SK-N-SH treated with all-trans-retinoic acid at 6 μM for 48 hours (cell line): ENCODE results near the gene ZNF618.

ENCODE experiments used
- ATAC-seq: fragments of 200-7000 bp; cut with Tn5 transposase; 3 replicates; pipeline ENCODE4 v1.9.1; 2020; ENCODE audit warnings: mild to moderate bottlenecking, moderate library complexity
- ARNTL ChIP-seq: fragments of 450-650 bp; formaldehyde crosslinking; IDR thresholded peaks from 2 replicates; pipeline ENCODE4 v1.5.0; 2020; ENCODE audit warnings: low read depth, mild to moderate bottlenecking, moderate library complexity, borderline replicate concordance
- BACH2 ChIP-seq: fragments of 250-450 bp; sonication (Bioruptor Pico); IDR thresholded peaks from 2 replicates; pipeline ENCODE4 v1.9.0; 2021; ENCODE audit warnings: mild to moderate bottlenecking, borderline replicate concordance
- CSDC2 ChIP-seq: fragments of 250-450 bp; sonication (Bioruptor Pico); IDR thresholded peaks from 2 replicates; pipeline ENCODE4 v1.5.0; 2020; ENCODE audit warnings: mild to moderate bottlenecking, moderate library complexity
- ESRRG ChIP-seq: fragments of 250-450 bp; sonication (Bioruptor Pico); IDR thresholded peaks from 2 replicates; pipeline ENCODE4 v1.6.1; 2021; ENCODE audit warnings: mild to moderate bottlenecking
- GLIS3 ChIP-seq: fragments of 250-450 bp; sonication (Bioruptor Pico); IDR thresholded peaks from 2 replicates; pipeline ENCODE4 v1.5.0; 2020; ENCODE audit warnings: mild to moderate bottlenecking, moderate library complexity
- ISL1 ChIP-seq: fragments of 250-450 bp; sonication (Bioruptor Pico); IDR thresholded peaks from 2 replicates; pipeline ENCODE4 v2.1.2; 2022; ENCODE audit warnings: mild to moderate bottlenecking, moderate library complexity
- OSR1 ChIP-seq: fragments of 250-450 bp; sonication (Bioruptor Pico); IDR thresholded peaks from 2 replicates; pipeline ENCODE4 v1.8.0; 2022; ENCODE audit warnings: moderate library complexity, mild to moderate bottlenecking, inconsistent platforms
- RARB ChIP-seq: fragments of 250-450 bp; sonication (Bioruptor Pico); IDR thresholded peaks from 2 replicates; pipeline ENCODE4 v1.8.0; 2021; ENCODE audit warnings: mild to moderate bottlenecking, moderate library complexity
- SNAI2 ChIP-seq: fragments of 250-450 bp; sonication (Bioruptor Pico); IDR thresholded peaks from 2 replicates; pipeline ENCODE4 v1.5.0; 2020; ENCODE audit warnings: mild to moderate bottlenecking, moderate library complexity
- TCF4 ChIP-seq: fragments of 250-450 bp; sonication (Bioruptor Pico); IDR thresholded peaks from 2 replicates; pipeline ENCODE4 v1.8.0; 2021; ENCODE audit warnings: mild to moderate bottlenecking, moderate library complexity, borderline replicate concordance
- TOX ChIP-seq: fragments of 250-450 bp; sonication (Bioruptor Pico); IDR thresholded peaks from 2 replicates; pipeline ENCODE4 v1.8.0; 2021; ENCODE audit warnings: mild to moderate bottlenecking, moderate library complexity, borderline replicate concordance
- ZFP3 ChIP-seq: fragments of 250-450 bp; sonication (Bioruptor Pico); IDR thresholded peaks from 2 replicates; pipeline ENCODE4 v1.5.0; 2020; ENCODE audit warnings: mild to moderate bottlenecking, moderate library complexity
- ZFP30 ChIP-seq: fragments of 450-650 bp; formaldehyde crosslinking; IDR thresholded peaks from 2 replicates; pipeline ENCODE4 v1.5.0; 2022; ENCODE audit warnings: mild to moderate bottlenecking, moderate library complexity
- ZNF565 ChIP-seq: fragments of 450-650 bp; formaldehyde crosslinking; conservative IDR thresholded peaks from 2 replicates; pipeline ENCODE4 v1.5.0; 2020; ENCODE audit warnings: low read depth, mild to moderate bottlenecking, moderate library complexity
- ZNF70 ChIP-seq: fragments of 450-650 bp; formaldehyde crosslinking; IDR thresholded peaks from 2 replicates; pipeline ENCODE4 v1.5.0; 2020; ENCODE audit warnings: mild to moderate bottlenecking, moderate library complexity
- ZNF8 ChIP-seq: fragments of 450-650 bp; formaldehyde crosslinking; IDR thresholded peaks from 2 replicates; pipeline ENCODE4 v1.5.0; 2020; ENCODE audit warnings: mild to moderate bottlenecking, moderate library complexity
- TF ChIP-seq, protein P1 (sequence below): fragments of 250-450 bp; sonication (Bioruptor Pico); IDR thresholded peaks from 2 replicates; pipeline ENCODE4 v1.5.0; 2020; ENCODE audit warnings: mild to moderate bottlenecking, moderate library complexity
- TF ChIP-seq, protein P2 (sequence below): fragments of 250-450 bp; sonication (Bioruptor Pico); IDR thresholded peaks from 2 replicates; pipeline ENCODE4 v1.8.0; 2020; ENCODE audit warnings: mild to moderate bottlenecking, moderate library complexity, borderline replicate concordance
- TF ChIP-seq, protein P3 (sequence below): fragments of 250-450 bp; sonication (Bioruptor Pico); IDR thresholded peaks from 2 replicates; pipeline ENCODE4 v1.8.0; 2021; ENCODE audit warnings: low read depth, mild to moderate bottlenecking, moderate library complexity, borderline replicate concordance
- TF ChIP-seq, protein P4 (sequence below): fragments of 250-450 bp; sonication (Bioruptor Pico); IDR thresholded peaks from 2 replicates; pipeline ENCODE4 v1.5.1; 2020; ENCODE audit warnings: low read depth, mild to moderate bottlenecking, moderate library complexity
- TF ChIP-seq, protein P5 (sequence below): fragments of 250-450 bp; sonication (Bioruptor Pico); IDR thresholded peaks from 2 replicates; pipeline ENCODE4 v1.5.1; 2021; ENCODE audit warnings: mild to moderate bottlenecking, moderate library complexity

Gene ZNF618

DNA sequence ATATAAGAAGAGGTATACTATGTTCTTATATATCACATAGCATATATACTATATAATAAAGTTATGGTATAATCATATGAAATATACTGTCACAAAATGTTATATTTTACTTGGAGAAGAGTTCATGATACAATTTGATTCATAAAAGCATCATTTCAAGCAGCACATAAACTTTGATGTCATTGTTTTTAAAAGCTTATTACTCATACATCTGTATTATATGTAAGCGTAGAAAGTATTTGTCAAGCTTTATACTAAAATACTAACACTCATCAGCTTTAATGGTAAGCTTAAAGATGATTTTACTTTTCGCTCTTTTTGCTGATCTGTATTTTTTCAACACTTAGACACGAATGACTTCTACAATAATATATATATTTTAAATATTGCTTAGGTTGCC is 34.0 kb upstream of the ZNF618 start:
- no peak for TF ChIP-seq CSDC2
- TF ChIP-seq ARNTL (CRISPR knock-in tag): no peak
- no peak for TF ChIP-seq SNAI2 (CRISPR knock-in tag)
- TF ChIP-seq, protein P1, sequence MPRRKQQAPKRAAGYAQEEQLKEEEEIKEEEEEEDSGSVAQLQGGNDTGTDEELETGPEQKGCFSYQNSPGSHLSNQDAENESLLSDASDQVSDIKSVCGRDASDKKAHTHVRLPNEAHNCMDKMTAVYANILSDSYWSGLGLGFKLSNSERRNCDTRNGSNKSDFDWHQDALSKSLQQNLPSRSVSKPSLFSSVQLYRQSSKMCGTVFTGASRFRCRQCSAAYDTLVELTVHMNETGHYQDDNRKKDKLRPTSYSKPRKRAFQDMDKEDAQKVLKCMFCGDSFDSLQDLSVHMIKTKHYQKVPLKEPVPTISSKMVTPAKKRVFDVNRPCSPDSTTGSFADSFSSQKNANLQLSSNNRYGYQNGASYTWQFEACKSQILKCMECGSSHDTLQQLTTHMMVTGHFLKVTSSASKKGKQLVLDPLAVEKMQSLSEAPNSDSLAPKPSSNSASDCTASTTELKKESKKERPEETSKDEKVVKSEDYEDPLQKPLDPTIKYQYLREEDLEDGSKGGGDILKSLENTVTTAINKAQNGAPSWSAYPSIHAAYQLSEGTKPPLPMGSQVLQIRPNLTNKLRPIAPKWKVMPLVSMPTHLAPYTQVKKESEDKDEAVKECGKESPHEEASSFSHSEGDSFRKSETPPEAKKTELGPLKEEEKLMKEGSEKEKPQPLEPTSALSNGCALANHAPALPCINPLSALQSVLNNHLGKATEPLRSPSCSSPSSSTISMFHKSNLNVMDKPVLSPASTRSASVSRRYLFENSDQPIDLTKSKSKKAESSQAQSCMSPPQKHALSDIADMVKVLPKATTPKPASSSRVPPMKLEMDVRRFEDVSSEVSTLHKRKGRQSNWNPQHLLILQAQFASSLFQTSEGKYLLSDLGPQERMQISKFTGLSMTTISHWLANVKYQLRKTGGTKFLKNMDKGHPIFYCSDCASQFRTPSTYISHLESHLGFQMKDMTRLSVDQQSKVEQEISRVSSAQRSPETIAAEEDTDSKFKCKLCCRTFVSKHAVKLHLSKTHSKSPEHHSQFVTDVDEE (CRISPR knock-in tag): no peak
- no peak for TF ChIP-seq TOX
- TF ChIP-seq ZFP30: no peak
- no peak for TF ChIP-seq ISL1 (CRISPR knock-in tag)
- no peak for TF ChIP-seq ESRRG (CRISPR knock-in tag)
- TF ChIP-seq, protein P2, sequence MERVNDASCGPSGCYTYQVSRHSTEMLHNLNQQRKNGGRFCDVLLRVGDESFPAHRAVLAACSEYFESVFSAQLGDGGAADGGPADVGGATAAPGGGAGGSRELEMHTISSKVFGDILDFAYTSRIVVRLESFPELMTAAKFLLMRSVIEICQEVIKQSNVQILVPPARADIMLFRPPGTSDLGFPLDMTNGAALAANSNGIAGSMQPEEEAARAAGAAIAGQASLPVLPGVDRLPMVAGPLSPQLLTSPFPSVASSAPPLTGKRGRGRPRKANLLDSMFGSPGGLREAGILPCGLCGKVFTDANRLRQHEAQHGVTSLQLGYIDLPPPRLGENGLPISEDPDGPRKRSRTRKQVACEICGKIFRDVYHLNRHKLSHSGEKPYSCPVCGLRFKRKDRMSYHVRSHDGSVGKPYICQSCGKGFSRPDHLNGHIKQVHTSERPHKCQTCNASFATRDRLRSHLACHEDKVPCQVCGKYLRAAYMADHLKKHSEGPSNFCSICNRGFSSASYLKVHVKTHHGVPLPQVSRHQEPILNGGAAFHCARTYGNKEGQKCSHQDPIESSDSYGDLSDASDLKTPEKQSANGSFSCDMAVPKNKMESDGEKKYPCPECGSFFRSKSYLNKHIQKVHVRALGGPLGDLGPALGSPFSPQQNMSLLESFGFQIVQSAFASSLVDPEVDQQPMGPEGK (CRISPR knock-in tag): no peak
- TF ChIP-seq ZNF565 (CRISPR knock-in tag): no peak
- TF ChIP-seq BACH2 (CRISPR knock-in tag): no peak
- no peak for TF ChIP-seq ZFP3 (CRISPR knock-in tag)
- TF ChIP-seq, protein P3, sequence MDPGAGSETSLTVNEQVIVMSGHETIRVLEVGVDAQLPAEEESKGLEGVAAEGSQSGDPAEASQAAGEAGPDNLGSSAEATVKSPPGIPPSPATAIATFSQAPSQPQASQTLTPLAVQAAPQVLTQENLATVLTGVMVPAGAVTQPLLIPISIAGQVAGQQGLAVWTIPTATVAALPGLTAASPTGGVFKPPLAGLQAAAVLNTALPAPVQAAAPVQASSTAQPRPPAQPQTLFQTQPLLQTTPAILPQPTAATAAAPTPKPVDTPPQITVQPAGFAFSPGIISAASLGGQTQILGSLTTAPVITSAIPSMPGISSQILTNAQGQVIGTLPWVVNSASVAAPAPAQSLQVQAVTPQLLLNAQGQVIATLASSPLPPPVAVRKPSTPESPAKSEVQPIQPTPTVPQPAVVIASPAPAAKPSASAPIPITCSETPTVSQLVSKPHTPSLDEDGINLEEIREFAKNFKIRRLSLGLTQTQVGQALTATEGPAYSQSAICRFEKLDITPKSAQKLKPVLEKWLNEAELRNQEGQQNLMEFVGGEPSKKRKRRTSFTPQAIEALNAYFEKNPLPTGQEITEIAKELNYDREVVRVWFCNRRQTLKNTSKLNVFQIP (CRISPR knock-in tag): no peak
- TF ChIP-seq GLIS3: no peak
- TF ChIP-seq RARB (CRISPR knock-in tag): no peak
- TF ChIP-seq OSR1: no peak
- ATAC-seq: no peak

DNA sequence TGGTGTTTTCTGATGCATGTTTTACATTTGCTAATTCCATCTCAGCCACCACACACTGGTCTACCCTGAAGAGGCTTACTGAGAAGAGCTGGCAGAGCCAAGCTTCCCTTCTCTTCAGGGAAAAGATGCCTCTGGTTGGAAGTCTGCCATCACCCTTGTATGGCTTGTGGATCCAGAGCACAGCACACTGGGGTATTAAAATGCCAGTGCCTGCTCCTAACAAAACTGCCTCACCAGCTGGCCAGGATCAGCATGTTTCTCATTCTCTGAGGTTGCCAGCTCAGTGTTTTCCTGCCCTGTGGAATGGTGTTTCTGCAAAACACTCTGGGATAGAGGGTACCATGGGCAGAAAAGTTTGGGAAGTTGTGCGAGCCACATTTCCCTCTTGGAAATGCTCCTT is 31.6 kb upstream of the ZNF618 start:
- TF ChIP-seq ZNF565 (CRISPR knock-in tag) (no peak), CSDC2 (no peak), TCF4 (CRISPR knock-in tag) (no peak), RARB (CRISPR knock-in tag) (no peak), ESRRG (CRISPR knock-in tag) (no peak), ZNF70 (CRISPR knock-in tag) (no peak), GLIS3 (no peak)
- TF ChIP-seq, protein P2 (CRISPR knock-in tag): no peak
- TF ChIP-seq, protein P4, sequence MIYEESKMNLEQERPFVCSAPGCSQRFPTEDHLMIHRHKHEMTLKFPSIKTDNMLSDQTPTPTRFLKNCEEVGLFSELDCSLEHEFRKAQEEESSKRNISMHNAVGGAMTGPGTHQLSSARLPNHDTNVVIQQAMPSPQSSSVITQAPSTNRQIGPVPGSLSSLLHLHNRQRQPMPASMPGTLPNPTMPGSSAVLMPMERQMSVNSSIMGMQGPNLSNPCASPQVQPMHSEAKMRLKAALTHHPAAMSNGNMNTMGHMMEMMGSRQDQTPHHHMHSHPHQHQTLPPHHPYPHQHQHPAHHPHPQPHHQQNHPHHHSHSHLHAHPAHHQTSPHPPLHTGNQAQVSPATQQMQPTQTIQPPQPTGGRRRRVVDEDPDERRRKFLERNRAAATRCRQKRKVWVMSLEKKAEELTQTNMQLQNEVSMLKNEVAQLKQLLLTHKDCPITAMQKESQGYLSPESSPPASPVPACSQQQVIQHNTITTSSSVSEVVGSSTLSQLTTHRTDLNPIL (CRISPR knock-in tag): no peak
- TF ChIP-seq, protein P5, sequence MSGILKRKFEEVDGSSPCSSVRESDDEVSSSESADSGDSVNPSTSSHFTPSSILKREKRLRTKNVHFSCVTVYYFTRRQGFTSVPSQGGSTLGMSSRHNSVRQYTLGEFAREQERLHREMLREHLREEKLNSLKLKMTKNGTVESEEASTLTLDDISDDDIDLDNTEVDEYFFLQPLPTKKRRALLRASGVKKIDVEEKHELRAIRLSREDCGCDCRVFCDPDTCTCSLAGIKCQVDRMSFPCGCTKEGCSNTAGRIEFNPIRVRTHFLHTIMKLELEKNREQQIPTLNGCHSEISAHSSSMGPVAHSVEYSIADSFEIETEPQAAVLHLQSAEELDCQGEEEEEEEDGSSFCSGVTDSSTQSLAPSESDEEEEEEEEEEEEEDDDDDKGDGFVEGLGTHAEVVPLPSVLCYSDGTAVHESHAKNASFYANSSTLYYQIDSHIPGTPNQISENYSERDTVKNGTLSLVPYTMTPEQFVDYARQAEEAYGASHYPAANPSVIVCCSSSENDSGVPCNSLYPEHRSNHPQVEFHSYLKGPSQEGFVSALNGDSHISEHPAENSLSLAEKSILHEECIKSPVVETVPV (CRISPR knock-in tag): no peak
- no peak for ATAC-seq

DNA sequence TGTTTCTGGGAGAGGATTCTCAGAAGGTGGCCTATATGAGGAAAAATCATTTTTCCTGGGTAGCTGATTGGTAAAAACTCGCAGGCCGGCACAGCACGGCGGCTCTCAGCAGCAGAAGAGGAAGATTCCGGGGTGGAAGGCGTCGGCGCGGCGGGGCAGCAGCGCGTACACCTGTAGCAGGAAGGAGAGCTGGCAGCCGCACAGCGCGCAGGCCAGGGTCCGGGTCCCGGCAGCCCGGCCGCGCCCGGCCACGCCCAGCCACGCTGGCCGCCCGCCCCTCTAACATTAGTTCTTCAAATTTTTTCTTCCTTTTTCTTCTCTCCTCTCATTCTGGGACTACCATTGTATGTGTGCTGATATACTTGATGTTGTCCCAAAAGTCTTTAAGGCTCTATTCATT is 24.8 kb upstream of the ZNF618 start:
- no peak for TF ChIP-seq ZFP30
- TF ChIP-seq GLIS3: no peak
- TF ChIP-seq, protein P1 (CRISPR knock-in tag): no peak
- no peak for TF ChIP-seq RARB (CRISPR knock-in tag)
- TF ChIP-seq ESRRG (CRISPR knock-in tag): no peak
- no peak for TF ChIP-seq ZFP3 (CRISPR knock-in tag)
- no peak for TF ChIP-seq ZNF8 (CRISPR knock-in tag)
- no peak for ATAC-seq
